ENCODE data around the gene TCIRG1.
"Not testable (repeated sequence)": the region's sequence is repeated elsewhere in the genome, so short reads cannot be mapped to it uniquely, and the experiment has no call there.

TCIRG1 gene, protein sequence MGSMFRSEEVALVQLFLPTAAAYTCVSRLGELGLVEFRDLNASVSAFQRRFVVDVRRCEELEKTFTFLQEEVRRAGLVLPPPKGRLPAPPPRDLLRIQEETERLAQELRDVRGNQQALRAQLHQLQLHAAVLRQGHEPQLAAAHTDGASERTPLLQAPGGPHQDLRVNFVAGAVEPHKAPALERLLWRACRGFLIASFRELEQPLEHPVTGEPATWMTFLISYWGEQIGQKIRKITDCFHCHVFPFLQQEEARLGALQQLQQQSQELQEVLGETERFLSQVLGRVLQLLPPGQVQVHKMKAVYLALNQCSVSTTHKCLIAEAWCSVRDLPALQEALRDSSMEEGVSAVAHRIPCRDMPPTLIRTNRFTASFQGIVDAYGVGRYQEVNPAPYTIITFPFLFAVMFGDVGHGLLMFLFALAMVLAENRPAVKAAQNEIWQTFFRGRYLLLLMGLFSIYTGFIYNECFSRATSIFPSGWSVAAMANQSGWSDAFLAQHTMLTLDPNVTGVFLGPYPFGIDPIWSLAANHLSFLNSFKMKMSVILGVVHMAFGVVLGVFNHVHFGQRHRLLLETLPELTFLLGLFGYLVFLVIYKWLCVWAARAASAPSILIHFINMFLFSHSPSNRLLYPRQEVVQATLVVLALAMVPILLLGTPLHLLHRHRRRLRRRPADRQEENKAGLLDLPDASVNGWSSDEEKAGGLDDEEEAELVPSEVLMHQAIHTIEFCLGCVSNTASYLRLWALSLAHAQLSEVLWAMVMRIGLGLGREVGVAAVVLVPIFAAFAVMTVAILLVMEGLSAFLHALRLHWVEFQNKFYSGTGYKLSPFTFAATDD

DNA sequence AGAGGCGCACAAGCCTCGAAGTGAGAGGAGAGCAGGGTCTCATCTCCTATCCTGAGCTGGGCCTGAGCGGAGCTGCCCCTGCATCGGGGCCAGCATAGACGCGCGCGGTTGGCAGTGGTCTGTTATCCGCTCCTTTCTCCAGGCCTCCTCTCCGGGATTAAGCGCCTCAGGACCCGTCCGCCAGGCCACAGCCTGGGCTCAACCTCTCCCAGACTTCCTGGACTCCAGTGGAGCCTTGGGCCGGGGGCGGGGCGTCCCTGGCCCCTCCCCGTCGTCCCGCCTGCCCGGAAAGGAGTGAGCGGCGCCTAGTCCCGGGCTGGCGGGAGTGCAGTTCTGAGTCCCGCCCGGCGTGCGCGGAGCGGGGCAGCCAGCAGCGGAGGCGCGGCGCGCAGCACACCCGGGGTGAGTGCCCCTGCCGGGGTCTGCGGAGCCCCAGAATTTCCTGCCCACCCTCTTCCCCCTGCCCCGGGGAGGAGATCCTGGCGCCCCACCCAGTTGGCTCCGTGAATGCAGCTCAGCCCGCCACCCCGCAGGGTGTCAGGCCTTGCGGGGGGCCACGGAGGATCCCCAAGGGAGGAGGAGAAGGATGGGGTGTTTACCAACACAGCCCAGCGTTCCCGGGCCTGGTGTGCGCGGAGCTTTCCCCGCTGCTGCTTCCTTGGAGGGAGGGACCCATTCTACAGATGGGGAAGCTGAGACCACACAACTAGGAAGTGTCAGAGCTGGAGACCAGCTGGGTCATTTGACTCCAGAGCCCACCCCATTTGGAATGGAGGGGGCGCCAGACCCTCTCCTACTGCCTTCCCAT is at the start of gene TCIRG1:
Gene TCIRG1, plus strand, starts transcription at position 308 of the 808 bp plus-strand sequence. CDS start 2,247 bp downstream, outside the sequence.
- DNase-seq, result no peak

DNA sequence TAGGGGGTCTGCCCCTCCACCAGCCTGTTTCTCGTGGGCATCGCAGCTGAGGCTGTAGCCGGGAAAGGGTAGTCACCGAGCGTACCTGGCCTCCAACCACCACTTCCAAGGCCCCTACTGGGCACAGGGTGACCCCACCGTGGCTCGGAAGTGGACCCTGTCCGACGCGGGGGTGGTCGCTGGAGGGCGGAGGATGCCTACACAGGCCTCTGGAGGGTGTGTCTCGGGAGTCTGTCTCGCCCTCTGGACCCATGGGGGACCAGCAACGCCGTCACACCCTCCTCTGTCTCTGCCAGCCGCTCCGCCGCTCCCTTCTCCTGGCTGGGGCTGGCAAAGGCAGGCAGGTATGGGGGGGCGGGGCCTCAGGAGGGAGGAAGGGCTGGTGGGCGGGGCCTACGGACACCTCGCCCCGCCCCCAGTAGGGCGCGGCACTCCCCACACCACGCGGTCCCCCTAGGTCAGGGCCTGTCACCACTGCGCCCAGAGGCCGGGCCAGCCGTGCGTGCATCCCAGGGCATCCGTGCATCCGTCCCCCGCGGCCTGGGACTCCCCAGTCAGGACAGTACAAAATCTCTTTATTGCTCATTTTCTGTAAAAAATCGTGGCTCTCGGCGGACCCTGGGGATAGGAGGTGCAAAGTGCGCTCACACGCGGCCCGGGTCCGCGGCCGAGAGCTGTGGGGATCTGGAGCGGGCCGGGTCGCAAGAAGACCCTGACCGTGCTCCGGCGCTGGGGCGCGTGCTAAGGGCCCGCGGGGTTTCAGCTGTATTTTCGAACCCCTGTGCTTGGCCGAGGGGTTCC is 48.1 kb upstream of the TCIRG1 start:
- not testable (repeated sequence) for DNase-seq

DNA sequence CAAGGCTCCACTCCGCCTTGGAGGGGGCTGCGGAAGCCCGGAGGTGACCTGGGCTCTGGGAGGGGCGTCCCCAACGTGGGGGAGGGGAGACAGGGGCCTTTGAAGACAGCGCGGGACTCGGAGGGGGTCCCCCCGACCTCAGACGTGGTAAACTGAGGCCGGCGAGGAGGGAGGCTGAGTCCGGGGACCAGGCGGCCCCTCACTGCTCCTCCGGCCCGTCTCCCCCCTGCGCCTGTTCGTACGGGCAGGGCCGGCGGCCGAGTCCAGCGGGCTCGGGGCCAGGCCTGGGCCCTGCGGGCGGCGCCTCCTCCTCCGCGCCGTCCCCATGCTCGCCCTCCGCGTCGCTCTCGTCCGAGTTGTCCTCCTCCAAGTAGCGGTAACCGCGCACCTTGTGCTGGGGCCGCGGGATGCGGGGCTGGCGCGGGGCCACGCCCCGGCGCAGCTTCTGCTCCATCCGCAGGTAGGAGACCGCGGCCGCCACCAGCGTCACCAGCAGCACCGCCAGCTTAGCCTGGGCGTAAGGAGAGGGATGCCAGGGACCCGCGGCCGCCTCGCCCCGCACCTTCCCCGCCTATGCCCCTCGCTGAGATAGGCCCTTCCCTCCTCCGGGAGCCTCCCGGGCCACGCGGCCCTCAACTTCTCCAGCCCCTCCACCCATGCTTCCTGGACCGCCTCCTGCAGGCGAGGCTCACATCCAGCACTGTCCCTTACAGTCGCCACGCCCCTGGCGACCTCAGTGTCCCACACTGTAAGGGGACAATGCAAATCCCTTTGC is 47.3 kb upstream of the TCIRG1 start:
- DNase-seq, result not testable (repeated sequence)

DNA sequence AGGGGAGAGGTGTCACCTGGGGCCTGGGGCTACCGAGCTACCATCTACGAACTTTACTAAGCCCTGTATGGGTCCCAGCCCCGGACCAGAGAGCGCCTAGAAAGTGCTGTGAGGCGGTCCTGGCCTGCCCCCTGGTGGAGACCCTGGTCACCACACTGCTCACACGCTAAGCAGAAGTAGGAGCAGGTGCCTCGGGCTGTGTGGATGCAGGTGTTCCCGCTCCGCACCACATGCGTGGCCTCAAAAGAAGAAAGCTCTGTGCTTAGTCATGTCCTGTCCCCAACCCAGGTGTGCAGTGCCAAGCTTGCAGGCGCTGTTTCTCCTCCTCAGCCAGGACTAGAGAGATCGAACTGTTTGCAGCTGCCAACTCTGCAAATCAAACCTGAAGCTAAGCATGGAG is 45.0 kb upstream of the TCIRG1 start:
- DNase-seq, result not testable (repeated sequence)

DNA sequence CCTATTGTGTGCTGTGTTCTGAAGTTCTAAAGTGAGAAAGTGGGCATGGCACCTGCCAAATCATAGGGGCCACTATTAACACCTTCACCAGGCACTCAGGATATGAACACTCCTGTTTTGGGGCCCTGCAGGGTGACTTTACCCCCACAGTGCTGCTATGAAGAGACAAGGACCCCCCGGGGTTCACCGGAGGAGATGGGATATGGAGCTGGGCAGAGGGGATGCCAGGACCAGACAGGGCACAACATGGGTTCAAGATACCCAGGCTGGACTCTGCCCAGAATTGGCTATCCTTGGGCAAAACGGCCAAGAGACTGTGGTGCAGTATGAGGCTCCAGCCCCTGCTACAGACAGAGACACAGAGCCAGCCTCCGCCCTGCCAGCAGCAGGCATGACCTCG is 44.4 kb upstream of the TCIRG1 start:
- DNase-seq, result not testable (repeated sequence)

DNA sequence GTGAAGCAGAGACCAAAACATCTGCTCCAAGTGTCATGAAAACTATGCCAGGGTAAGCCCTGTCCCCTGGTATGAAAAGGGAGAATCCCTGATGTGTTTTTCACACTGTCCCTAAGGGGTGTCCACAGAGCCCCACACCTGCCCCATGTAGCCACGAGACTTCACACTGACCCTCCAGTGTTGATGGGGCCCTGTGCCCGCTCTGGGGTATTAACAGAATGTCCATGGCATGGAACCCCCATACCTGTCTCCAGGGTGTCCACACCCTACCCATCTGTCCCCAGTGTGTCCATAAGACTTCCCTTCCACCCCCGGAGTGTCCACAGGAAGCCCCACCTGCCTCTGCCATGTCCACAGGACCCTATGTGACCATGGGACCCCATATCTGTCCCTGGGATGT is 43.7 kb upstream of the TCIRG1 start:
- not testable (repeated sequence) for DNase-seq

DNA sequence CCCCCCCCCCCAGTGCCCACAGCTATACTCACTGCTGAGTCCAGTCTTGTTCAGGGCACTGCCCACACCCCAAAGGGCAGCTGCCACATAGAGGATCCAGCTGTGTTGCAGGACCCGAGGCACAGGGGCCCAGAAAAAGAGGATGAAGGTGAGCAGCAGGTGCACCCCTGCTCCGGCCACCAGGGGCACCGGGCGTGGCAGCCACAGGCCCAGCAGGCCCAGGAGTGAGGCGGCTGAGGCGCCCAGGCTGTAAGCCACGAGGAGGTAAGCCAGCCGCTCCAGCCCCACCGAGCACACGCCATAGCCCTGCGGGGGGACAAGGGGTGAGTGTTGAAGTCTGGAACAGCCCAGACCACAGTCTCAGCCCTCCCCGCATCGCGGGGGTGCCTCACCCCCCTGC is 43.2 kb upstream of the TCIRG1 start:
- not testable (repeated sequence) for DNase-seq

DNA sequence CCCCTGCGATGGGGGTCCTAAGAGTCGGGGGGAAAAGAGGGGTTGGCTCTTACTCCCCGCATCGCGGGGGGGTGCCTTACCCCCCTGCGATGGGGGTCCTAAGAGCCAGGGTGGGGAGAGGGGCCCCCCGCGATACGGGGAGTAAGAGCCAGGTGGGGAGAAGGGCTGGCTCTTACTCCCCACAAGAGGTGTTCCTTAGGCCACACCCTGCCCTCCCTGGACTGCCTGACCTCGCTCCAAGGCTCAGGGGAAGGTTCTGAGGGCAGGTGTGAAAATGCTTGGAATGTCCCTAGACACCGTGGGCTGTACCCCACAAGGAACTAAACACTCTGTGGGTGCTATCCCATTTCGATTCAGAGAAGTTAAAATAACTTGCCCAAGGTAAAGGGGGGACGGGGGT is 42.8 kb upstream of the TCIRG1 start:
- no peak for DNase-seq

DNA sequence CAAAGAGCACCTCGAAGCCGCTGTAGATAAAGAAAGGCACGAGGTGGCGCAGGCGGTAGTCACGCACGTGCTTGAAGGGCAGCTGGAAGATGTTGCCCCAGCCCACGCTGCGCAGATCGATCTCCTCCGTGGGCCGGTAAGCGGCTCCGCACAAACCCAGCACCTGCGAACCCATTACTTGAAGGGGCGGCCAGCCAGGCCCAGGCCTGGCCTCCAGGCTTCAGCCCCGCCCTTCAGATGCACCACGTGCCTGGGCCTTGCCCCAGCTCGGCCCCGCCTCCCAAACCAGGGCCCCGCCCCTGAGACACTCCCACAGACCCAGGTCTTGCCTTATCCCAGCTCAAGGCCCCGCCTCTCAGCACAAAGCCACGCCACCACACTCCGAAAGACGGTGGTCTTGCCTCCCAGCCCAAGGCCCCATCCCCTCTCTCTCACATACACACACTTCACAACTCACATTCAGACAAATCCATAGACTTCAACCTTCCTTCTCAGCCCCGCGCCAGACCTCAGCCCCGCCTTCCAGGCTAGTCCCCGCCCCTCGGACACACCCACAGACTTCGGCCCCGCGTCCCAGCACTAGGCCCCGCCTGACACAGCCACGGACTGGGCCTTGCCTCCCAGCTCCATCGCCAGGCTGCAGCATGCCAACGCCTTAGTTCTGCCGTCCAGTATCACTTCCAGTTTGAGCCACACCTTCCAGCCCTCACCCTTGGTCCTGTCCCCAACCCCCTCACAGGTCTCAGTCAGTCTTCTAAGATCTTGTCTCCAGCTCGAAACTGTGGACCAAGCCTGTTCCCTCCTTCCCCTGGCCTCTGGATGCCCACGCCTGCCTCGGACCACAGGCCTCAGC is 42.0 kb upstream of the TCIRG1 start:
- no peak for DNase-seq

DNA sequence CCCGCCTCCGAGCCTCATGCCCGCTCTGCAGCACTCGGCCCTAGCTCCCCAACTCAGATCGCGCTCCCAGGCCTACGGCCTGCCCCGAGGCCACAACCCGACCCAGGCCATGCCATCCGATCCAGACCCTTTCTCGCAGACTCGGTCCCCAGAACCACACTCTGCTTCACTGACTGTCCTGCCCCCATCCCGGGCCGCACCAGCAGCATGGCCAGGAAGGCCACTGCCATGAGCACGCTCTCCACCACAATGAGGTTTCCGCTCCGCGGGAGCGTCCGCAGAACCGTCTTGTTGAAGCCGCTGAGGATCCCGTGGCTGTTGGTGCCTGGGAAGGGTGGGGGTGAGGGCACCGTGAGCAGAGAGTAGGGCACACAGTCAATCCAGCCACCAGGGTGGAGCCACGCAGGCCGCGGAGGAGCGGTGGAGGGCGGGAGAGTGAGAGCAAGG is 41.3 kb upstream of the TCIRG1 start:
- DNase-seq, result no peak

DNA sequence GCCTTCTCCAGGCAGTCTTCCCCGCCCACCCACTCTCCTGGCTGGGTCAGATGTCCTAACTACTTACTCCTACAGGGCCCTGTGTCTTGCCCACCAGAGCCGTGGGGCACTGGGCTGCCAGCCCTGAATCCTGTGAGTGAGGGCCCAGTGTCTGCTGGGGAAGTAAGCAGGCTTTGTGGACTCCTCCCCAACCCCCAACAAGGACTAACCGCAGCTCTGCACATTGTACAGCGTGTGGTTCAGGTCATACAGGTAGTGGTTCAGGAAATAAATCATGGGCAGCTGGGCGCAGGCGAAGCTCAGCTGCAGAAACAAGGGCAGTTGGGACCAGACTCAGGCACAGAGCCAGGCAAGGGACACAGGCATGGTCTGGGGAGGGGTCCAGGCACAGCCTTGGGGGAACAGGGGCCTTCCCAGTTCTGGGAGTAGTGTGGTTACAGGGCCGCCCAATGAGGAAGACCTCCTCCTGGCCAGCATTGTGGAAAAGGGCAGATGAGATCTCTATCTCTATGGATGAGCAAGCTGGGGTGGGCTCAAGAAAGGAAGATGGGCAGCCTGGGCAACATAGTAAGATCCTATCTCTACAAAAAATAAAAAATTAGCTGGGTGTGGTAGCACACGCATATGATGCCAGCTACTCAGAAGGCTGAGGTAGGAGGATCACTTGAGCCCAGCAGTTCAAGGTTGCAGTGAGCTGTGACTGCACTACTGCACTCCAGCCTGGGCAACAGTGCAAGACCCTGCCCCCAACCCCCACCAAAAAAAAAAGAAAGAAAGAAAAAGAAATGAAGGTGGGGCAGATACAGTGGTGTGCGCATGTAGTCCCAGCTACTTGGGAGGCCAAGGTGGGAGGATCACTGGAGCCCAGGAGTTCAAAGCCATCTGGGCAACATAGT is 40.4 kb upstream of the TCIRG1 start:
- DNase-seq, result no peak

DNA sequence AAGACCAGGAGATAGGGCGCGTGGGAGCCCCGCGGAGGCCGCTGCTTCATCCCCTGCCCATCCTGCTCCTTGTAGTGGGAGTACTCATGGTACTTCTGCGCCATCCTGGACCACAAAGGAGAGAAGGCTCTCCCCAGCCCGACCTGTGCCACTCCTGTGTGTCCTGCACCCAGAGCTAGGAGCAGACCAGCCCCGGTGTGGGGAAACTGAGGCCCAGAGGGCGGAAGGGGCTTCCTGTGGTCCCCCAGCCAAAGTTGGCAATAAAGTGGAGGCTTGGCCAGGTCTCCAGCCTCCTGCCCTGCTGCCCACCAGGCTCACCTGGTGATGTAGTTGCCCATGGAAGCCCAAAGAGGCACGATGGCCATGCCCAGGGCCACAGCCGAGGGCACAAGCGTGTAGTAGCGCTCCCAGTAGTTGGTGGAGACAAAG is 39.6 kb upstream of the TCIRG1 start:
- DNase-seq, result no peak

DNA sequence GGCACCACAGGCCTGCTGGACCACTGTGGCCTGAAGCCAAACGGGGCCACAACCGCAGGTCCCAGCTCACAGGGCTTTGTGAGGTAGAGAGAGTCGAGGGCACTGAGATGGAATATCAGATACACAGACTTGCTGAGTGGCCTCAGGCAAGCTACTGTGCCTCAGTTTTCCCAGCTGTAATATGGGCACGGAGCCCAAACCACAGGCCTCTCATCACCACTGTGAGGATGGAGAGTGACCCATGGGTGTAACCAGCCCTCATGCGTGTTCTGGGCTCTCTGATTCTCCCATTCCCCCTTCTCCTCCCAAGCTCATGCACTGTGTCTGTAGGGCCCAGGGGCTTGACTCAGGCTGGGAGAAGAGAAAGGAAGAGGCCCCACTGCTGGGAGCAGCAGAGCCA is 39.1 kb upstream of the TCIRG1 start:
- no peak for DNase-seq

DNA sequence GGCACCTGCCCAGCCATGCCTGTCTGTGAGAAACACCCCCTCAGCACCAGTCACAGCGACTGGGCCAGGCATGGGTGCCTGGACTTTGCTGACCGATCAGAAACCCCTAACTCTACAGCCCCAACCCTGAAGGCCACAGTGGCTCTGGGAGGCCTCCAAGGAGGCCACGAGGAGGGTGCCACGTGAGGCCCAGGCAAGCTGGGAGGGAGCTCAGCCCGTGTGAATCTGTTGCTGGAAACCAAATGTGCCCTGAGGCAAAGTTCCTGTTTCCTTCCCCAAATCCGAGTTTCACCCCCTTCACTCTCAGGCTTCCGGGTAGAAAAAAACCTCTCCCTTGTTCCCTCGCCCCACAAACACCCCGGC is 36.3 kb upstream of the TCIRG1 start:
- no peak for DNase-seq

DNA sequence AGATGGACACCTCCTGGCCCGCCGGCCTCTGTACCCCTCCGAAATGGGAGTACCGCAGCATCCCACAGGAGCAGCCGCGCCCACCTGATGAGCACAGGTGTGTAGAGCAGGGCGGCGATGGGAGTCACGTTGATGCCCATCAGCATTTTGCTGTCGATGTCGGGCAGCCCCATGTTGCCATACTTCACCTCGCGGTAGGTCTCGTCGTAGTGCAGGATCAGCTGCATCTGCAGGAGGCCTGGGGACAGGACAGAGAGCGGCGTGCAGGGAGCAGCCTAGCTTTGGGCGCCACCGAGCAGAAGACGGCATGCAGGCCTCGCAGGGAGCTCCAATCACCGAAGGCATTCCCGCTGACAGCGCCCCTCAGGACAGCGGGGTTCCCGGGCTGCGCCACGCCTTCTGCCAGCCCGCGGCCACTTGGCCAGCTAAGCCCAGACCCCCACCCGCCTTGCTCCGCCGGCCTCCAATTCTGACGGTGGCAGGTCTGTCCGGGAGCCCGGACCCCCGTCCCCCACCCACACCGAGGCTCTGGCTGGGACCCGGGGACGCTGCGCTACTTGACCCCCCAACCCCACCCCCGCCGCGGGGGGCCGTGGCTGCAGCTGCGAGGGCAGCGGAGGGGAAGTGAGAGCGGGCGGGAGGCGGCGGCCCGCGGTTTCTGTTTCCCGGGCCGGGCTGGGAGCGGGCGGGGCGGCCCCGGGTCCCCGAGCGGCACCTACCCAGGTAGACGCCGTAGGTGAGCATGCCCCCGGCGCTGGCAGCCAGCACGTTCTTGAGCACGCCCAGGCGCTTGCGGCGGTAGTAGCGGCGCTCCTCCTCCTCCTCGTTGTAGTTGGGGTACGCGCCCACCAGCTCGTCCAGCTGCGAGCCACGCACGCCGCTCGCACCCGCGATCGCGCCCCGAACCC is 35.6 kb upstream of the TCIRG1 start:
- DNase-seq, result peak; percentile 29

DNA sequence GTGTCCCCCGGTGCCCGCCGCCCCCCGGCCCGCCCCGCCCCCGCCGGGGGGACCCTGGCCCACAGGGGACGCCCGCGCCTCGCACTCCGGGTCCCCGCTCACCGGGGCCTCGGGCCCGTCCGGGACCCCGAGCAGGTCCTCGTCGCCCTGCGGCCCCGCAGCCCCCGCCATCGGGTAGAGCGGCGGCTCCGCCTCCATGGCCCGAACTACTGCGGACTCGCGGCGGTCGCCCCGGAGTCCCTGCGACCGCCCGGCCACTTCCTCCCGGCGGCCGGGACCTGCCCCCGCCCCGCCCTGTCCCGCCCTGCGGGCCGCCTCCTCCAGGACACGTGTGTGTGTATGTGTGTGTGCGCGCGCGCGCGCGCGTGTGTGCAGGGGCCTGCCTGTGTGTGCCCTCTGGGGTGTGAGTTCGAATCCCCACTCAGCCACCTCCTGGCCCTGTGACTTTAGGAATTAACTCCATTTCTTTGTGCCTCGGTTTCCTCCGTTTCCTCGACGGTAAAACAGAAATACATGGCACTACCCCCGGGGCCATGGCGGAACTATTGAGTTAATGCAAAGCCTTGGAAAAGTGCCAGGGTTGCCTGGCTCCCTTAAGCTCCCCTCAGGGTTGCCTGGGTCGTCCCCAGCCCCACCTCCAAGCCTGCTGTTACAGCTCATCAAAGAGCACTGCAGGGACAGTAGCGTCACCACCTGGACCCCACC is 34.8 kb upstream of the TCIRG1 start, which contains the start of gene UNC93B1:
Gene UNC93B1, minus strand, starts transcription at position 252 of the 705 bp plus-strand sequence. Its CDS starts 54 bp downstream, at position 198.
- peak; percentile 55 for DNase-seq
